Measurements from ENCODE around the gene TASOR2.

The TASOR2 gene

DNA sequence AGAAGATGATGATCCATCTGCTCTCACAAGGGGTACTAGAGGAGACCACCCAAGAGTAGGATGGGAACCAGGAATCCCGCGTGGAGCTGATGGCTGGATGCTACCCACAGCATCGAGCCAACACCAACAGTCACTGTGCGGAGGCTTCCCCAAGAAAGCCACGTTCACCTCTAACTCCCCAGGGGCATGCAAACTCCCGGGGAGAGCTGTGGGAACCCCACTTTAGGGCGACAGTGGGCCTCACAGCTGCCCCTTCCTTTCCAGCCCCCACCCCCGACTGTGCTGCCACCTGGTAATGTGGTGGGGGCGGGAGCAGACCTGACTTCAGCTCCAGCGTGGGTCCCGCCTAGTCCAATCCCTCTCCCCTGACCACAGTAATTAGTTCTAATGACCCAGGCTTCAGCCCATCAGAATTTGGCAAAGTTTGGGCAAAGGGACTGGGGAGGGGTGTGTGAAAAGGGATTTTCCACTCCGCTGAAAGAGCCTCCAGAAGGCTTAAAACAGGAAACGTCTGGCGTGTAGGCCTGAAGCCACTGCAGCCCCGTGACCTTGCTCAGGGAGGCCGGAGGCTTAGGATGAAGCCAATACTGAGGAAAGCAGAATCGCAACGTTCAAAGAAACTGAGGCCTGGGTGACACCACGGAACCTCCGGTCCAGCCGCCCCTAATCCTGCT lies 38.6 kb upstream of the TASOR2 start:
- no peak for DNase-seq (ENCODE audit: low read depth)
- Histone ChIP-seq H3K4me3 (ENCODE audit: low read length) (no peak overlapping the region), H3K27me3 (replicated peaks; ENCODE audit: control insufficient read depth, insufficient read depth, low read length) (no peaks in the 10 kb centered on the region), H3K9me3 (ENCODE audit: control insufficient read depth, low read length) (no peaks in the 10 kb centered on the region), H3K9ac (ENCODE audit: low read length) (no peak overlapping the region), H3K36me3 (ENCODE audit: control insufficient read depth, insufficient read depth, low read length, severe bottlenecking) (peaks cover 40% of the 10 kb centered on the region), H3K4me1 (ENCODE audit: control insufficient read depth, insufficient read depth, low read length) (peaks cover 32% of the 10 kb centered on the region)

DNA sequence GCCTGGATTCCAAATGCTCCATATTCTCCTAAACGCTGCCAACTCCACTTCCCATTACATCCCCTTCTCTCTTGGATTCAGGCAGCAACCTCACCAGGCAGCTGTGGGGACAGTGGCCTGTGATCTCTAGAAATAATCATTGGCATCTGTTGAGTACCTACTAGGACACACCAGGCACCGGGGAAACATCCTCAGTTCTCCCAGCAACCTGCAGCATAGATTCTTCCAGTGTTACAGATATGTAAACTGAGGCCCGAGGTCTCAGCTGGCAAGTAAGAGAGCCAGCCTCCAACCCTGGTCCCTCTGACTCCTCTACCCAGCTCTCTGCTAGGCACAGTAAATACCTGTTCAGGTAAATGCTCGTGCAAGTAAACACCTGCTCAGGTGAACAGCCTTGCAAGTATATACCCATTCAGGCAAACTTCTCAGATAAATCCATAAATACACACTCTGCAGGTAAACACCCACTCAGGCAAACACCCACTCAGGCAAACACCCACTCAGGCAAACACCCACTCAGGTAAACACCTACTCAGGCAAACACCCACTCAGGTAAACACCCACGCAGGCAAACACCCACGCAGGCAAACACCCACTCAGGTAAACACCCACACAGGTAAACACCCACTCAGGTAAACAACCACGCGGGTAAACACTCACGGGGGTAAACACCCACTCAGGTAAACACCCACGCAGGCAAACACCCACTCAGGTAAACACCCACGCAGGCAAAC lies 37.0 kb upstream of the TASOR2 start:
- H3K27me3 ChIP-seq (replicated peaks; ENCODE audit: control insufficient read depth, insufficient read depth, low read length), result no peaks in the 10 kb centered on the region
- H3K9ac ChIP-seq (ENCODE audit: low read length), result no peak overlapping the region
- peaks cover 28% of the 10 kb centered on the region for H3K36me3 ChIP-seq (ENCODE audit: control insufficient read depth, insufficient read depth, low read length, severe bottlenecking)
- no peak overlapping the region for H3K4me3 ChIP-seq (ENCODE audit: low read length)
- H3K4me1 ChIP-seq (ENCODE audit: control insufficient read depth, insufficient read depth, low read length), result peaks cover 46% of the 10 kb centered on the region
- no peak for DNase-seq (ENCODE audit: low read depth)
- no peaks in the 10 kb centered on the region for H3K9me3 ChIP-seq (ENCODE audit: control insufficient read depth, low read length)

DNA sequence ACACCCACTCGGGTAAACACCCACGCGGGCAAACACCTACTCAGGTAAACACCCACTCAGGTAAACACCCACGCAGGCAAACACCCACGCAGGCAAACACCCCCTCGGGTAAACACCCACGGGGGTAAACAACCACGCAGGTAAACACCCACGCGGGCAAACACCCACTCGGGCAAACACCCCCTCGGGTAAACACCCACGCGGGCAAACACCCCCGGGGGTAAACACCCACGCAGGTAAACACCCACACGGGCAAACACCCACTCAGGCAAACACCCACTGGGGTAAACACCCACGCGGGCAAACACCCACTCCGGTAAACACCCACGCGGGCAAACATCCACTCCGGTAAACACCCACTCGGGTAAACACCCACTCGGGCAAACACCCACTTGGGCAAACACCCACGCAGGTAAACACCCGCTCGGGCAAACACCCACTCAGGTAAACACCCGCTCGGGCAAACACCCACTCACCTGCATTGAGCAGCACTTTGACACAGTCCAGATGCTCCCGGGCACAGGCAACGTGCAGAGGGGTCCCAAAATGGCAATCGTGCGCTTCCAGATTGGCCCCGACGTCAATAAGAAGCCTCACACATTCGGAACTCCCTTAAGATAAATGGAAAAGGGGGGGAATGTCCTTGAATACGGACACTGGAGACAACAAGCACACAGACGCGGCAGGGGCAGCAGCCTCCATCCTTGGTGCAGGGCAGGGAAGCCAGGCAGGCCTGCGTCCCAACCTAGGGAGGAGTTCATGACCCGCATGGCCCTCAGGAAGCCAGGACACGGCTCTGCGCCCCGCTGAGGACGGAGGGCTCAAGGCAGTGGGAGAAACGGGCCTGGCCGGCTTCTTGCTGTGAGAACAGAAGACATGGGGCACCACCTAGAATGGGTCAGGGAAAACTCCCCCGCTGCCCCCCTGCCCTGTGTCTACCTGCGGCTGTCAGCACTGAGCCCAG lies 35.9 kb upstream of the TASOR2 start:
- Histone ChIP-seq H3K4me3 (ENCODE audit: low read length) (no peak overlapping the region), H3K9ac (ENCODE audit: low read length) (no peak overlapping the region), H3K36me3 (ENCODE audit: control insufficient read depth, insufficient read depth, low read length, severe bottlenecking) (peaks cover 28% of the 10 kb centered on the region), H3K4me1 (ENCODE audit: control insufficient read depth, insufficient read depth, low read length) (peaks cover 40% of the 10 kb centered on the region), H3K9me3 (ENCODE audit: control insufficient read depth, low read length) (no peaks in the 10 kb centered on the region), H3K27me3 (replicated peaks; ENCODE audit: control insufficient read depth, insufficient read depth, low read length) (no peaks in the 10 kb centered on the region)
- no peak for DNase-seq (ENCODE audit: low read depth)

DNA sequence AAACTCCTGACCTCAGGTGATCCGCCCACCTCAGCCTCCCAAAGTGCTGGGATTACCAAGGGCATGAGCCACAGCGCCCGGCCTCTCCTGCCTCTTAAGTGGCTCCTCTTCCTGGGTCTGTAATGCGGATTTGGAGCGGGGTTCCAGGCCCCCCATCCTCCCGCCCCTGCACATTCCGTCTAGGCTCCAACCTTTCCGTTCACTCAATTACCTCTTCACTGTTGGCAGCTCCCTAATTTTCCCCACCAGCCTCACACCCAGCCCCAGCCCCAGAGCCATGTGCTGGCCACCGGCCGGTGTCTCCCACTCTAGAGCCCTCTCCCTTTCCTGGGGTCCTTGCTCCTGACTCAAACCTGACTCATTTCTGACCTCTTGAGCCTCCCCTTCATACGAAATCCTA lies 34.9 kb upstream of the TASOR2 start:
- Histone ChIP-seq H3K4me3 (ENCODE audit: low read length) (no peak overlapping the region), H3K4me1 (ENCODE audit: control insufficient read depth, insufficient read depth, low read length) (peaks cover 30% of the 10 kb centered on the region), H3K9me3 (ENCODE audit: control insufficient read depth, low read length) (no peaks in the 10 kb centered on the region), H3K9ac (ENCODE audit: low read length) (no peak overlapping the region), H3K36me3 (ENCODE audit: control insufficient read depth, insufficient read depth, low read length, severe bottlenecking) (peaks cover 25% of the 10 kb centered on the region), H3K27me3 (replicated peaks; ENCODE audit: control insufficient read depth, insufficient read depth, low read length) (no peaks in the 10 kb centered on the region)
- DNase-seq (ENCODE audit: low read depth), result no peak

DNA sequence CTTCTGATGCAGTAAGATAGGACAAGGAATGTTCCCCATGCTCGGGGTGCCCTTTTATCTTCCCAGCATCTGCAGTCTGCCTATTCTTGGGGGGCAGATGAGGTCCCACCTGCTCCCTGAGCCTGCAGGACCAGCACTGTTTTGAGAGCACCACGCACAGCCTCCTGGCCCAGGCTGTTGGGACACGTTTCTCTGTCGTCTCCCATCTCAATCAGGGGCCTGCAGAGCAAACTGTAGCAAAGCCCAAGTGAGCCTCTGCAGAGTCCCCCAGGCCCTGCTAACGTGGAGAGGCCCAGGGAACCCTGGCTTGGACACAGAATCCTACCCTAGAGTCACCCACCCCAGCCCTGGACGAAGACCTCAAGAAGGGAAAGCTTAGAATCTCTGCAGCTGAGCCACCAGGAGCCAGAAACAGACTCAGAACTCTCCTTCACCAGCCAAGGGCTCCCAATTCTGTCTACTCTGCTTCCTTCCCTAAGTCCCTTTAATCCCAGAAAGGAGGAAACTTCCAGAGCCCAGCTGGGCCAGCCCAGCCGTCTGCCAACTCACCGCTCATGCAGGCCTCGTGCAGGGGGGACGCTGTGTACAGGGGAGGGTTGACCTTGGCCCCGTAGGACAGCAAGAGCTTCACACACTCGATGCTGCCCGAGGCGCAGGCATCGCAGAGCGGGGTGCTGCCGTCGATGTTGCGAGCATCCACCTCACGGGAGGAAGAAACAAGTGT lies 33.8 kb upstream of the TASOR2 start:
- Histone ChIP-seq H3K4me1 (ENCODE audit: control insufficient read depth, insufficient read depth, low read length) (peaks cover 20% of the 10 kb centered on the region), H3K27me3 (replicated peaks; ENCODE audit: control insufficient read depth, insufficient read depth, low read length) (no peaks in the 10 kb centered on the region), H3K9ac (ENCODE audit: low read length) (no peak overlapping the region), H3K9me3 (ENCODE audit: control insufficient read depth, low read length) (no peaks in the 10 kb centered on the region), H3K36me3 (ENCODE audit: control insufficient read depth, insufficient read depth, low read length, severe bottlenecking) (peaks cover 25% of the 10 kb centered on the region), H3K4me3 (ENCODE audit: low read length) (no peak overlapping the region)
- no peak for DNase-seq (ENCODE audit: low read depth)

DNA sequence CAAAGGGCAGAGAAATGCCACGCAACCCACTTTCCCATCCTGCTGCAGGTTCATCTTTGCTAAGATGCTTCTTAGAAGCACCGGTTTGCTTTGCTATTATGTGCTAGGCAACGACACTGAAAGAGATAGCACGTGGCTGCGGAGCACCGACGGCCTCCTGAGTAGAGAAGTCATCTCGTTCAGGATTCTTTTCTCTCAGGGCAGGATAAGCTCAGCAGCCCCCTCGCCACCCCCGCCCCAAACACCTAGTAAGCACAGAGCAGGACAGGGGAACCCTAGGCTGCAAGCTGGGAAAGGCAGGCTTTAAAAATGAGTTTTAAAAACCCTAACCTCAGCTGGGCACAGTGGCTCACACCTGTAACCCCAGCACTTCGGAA lies 33.3 kb upstream of the TASOR2 start:
- no peak overlapping the region for H3K4me3 ChIP-seq (ENCODE audit: low read length)
- DNase-seq (ENCODE audit: low read depth), result no peak
- H3K9me3 ChIP-seq (ENCODE audit: control insufficient read depth, low read length), result no peaks in the 10 kb centered on the region
- no peak overlapping the region for H3K9ac ChIP-seq (ENCODE audit: low read length)
- H3K27me3 ChIP-seq (replicated peaks; ENCODE audit: control insufficient read depth, insufficient read depth, low read length), result no peaks in the 10 kb centered on the region
- H3K36me3 ChIP-seq (ENCODE audit: control insufficient read depth, insufficient read depth, low read length, severe bottlenecking), result peaks cover 25% of the 10 kb centered on the region
- peaks cover 18% of the 10 kb centered on the region for H3K4me1 ChIP-seq (ENCODE audit: control insufficient read depth, insufficient read depth, low read length)

DNA sequence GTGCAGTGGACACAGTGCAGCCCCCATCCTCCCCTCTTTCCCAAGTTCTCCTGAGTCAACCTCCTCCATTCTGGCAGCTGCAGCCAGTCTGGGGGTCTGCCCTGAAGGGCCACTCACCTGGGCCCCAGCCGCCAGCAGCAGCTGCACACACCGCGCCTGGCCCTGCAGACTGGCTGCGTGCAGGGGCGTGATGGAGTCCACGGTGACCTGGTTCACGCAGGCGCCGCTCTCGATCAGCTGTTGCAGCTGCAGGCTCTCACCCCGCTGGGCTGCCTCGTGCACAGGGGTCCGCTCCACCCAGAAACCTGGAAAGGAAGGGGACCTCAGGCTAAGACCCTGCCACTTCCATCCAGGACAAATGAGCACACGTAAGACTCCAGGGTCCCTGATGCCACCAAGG lies 31.9 kb upstream of the TASOR2 start:
- DNase-seq (ENCODE audit: low read depth), result no peak
- H3K4me1 ChIP-seq (ENCODE audit: control insufficient read depth, insufficient read depth, low read length), result peaks cover 18% of the 10 kb centered on the region
- no peak overlapping the region for H3K4me3 ChIP-seq (ENCODE audit: low read length)
- no peaks in the 10 kb centered on the region for H3K9me3 ChIP-seq (ENCODE audit: control insufficient read depth, low read length)
- peaks cover 16% of the 10 kb centered on the region for H3K36me3 ChIP-seq (ENCODE audit: control insufficient read depth, insufficient read depth, low read length, severe bottlenecking)
- H3K27me3 ChIP-seq (replicated peaks; ENCODE audit: control insufficient read depth, insufficient read depth, low read length), result no peaks in the 10 kb centered on the region
- H3K9ac ChIP-seq (ENCODE audit: low read length), result peak overlapping the region; percentile 51

DNA sequence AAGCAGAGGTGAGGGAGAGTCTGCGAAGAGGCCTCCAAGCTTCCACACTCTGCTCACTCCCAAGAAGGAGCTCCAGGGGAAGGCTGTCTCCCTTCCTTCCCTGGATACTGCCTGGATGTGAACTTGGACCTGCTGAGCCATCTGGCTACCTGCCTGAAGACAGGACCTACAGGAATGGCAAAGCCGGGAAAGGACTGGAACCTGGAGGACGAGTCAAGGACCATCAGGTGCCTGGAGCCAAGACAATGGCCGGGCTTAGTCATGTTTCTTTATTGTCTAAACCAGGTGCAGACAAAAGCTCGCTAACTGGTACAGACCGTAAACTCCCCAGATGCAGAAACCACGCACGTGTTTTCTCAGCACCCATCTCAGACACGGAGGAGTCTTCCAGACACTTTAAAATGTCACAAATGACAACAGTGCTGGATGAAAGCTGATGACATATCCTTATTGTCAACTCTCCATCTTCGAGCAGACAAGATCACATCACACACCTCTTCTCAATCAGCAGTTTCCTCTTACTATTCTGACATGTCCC lies 30.4 kb upstream of the TASOR2 start:
- Histone ChIP-seq H3K36me3 (ENCODE audit: control insufficient read depth, insufficient read depth, low read length, severe bottlenecking) (peaks cover 9% of the 10 kb centered on the region), H3K27me3 (replicated peaks; ENCODE audit: control insufficient read depth, insufficient read depth, low read length) (no peaks in the 10 kb centered on the region), H3K4me3 (ENCODE audit: low read length) (no peak overlapping the region), H3K4me1 (ENCODE audit: control insufficient read depth, insufficient read depth, low read length) (peaks cover 21% of the 10 kb centered on the region), H3K9ac (ENCODE audit: low read length) (no peak overlapping the region), H3K9me3 (ENCODE audit: control insufficient read depth, low read length) (no peaks in the 10 kb centered on the region)
- DNase-seq (ENCODE audit: low read depth), result no peak

DNA sequence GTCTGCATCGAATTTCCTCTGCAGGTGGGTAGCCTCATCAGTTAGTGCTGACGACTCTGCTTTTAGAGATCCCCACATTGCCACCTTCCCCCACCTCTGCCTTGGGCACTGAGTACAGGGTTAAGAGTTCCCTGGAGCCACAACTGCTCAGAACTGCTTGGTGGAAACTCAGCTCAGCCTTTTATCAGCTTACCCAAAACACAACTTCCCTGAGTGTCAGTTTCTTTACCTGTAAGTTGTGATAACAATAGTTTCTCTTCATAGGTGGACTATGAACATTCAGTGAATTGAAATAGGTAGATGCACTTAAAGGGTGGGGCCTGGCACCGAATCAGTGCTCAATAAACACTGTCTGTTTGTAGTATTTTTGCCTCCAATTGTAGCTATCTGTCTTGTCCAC lies 29.5 kb upstream of the TASOR2 start:
- Histone ChIP-seq H3K9ac (ENCODE audit: low read length) (no peak overlapping the region), H3K9me3 (ENCODE audit: control insufficient read depth, low read length) (no peaks in the 10 kb centered on the region), H3K36me3 (ENCODE audit: control insufficient read depth, insufficient read depth, low read length, severe bottlenecking) (peaks cover 9% of the 10 kb centered on the region), H3K4me3 (ENCODE audit: low read length) (no peak overlapping the region), H3K27me3 (replicated peaks; ENCODE audit: control insufficient read depth, insufficient read depth, low read length) (no peaks in the 10 kb centered on the region), H3K4me1 (ENCODE audit: control insufficient read depth, insufficient read depth, low read length) (peaks cover 30% of the 10 kb centered on the region)
- no peak for DNase-seq (ENCODE audit: low read depth)

DNA sequence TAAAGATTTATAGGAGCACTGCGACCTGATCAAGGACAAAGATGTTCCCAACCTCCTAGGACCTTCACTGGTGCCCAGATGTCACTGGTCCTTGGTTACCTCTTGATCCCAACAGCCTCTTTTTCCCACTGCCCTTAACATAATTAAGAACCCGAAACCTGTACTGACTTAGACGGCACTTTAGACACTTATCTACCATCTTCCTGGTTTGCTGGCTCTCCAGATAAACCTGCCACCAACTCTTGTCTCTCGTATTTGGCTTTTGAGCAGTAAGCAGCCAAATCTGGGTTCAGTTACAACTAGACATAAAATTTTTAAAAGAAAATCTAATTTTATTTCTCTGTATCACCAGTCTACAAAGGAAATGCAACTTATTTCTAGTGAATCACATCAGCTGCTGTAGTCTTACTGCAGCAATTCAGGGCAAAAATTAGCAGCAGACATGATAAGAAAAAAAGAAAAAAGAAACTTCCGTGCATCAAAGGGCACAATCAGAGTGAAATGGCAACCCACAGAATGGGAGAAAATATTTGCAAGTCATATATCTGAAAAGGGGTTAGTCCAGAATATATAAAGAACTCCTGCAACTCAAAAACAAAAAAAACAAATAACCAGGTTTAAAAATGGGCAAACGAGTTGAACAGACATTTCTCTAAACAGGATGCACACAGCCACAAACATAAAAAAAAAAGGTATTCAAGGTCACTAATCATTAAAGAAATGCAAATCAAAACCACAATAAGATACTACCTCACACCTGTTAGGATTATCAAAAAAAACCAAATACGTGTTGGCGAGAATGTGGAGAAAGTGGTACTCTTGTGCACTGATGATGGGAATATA lies 27.7 kb upstream of the TASOR2 start:
- H3K27me3 ChIP-seq (replicated peaks; ENCODE audit: control insufficient read depth, insufficient read depth, low read length), result no peaks in the 10 kb centered on the region
- H3K9me3 ChIP-seq (ENCODE audit: control insufficient read depth, low read length), result no peaks in the 10 kb centered on the region
- DNase-seq (ENCODE audit: low read depth), result no peak
- no peak overlapping the region for H3K9ac ChIP-seq (ENCODE audit: low read length)
- H3K36me3 ChIP-seq (ENCODE audit: control insufficient read depth, insufficient read depth, low read length, severe bottlenecking), result no peaks in the 10 kb centered on the region
- no peak overlapping the region for H3K4me3 ChIP-seq (ENCODE audit: low read length)
- peaks cover 28% of the 10 kb centered on the region for H3K4me1 ChIP-seq (ENCODE audit: control insufficient read depth, insufficient read depth, low read length)

All from adipocyte (in vitro differentiated cells).